CD8-positive, alpha-beta memory T cell (primary cell): ENCODE data around the gene DPH1. TPM values are rescaled to one million over a fixed set of nuclear protein-coding genes. Genes with fewer than 3 reads are reported as not detected.

Source experiments
- CTCF ChIA-PET: fragments of 350-600 bp; sonication (Branson Sonifier 250); formaldehyde crosslinking; loops from one replicate; lab custom pipeline; 2021; ENCODE audit warnings: antibody characterized with exemption; lab: Charles Lee
- POLR2A ChIA-PET: fragments of 350-600 bp; sonication (Branson Sonifier 250); formaldehyde crosslinking; loops from one replicate; lab custom pipeline; 2021; ENCODE audit warnings: antibody characterized with exemption; lab: Charles Lee
- DNase-seq, 5 donors: peaks; one replicate each; pipeline versions ENCODE4 v3.0.0 to v3.0.0-alpha.2; 2020 to 2022; ENCODE audit warnings: mixed read lengths in 1 of 5
- H3K27ac ChIP-seq: one replicate; pipeline ENCODE4 v1.7.0; 2013; ENCODE audit warnings: low read depth, mild to moderate bottlenecking, low read length, moderate library complexity
- H3K27me3 ChIP-seq: 2 replicates; pipeline ENCODE4 v1.7.0; 2013; ENCODE audit warnings: low read length, mild to moderate bottlenecking; ENCODE audit not compliant: insufficient read depth, poor library complexity, severe bottlenecking
- H3K36me3 ChIP-seq: 2 replicates; pipeline ENCODE4 v1.7.0; 2013; ENCODE audit warnings: mild to moderate bottlenecking, low read length, moderate library complexity; ENCODE audit not compliant: insufficient read depth
- H3K4me1 ChIP-seq: 2 replicates; pipeline ENCODE4 v1.7.0; 2013; ENCODE audit warnings: mild to moderate bottlenecking, low read length, moderate library complexity; ENCODE audit not compliant: insufficient read depth
- H3K4me3 ChIP-seq: 2 replicates; pipeline ENCODE4 v1.7.0; 2013; ENCODE audit warnings: mild to moderate bottlenecking, low read length
- H3K9me3 ChIP-seq: 2 replicates; pipeline ENCODE4 v1.7.0; 2013; ENCODE audit warnings: mild to moderate bottlenecking, low read length
- H3K27ac Mint-ChIP-seq, 8 donors: one replicate each; pipeline ENCODE4 v1.8.0; 2020 to 2021; ENCODE audit warnings: mixed read lengths in 8 of 8, mild to moderate bottlenecking in 6 of 8, inconsistent platforms in 3 of 8, moderate library complexity in 3 of 8
- H3K27me3 Mint-ChIP-seq, 2 donors: one replicate each; pipeline ENCODE4 v1.8.0; 2020 to 2021; ENCODE audit warnings: mixed read lengths in 2 of 2, mild to moderate bottlenecking in 1 of 2, moderate library complexity in 1 of 2
- H3K36me3 Mint-ChIP-seq, 3 donors: one replicate each; pipeline ENCODE4 v1.8.0; 2020 to 2021; ENCODE audit warnings: mixed read lengths in 3 of 3, inconsistent platforms in 1 of 3, mild to moderate bottlenecking in 1 of 3
- H3K4me1 Mint-ChIP-seq, 3 donors: one replicate each; pipeline ENCODE4 v1.8.0; 2020 to 2021; ENCODE audit warnings: mixed read lengths in 3 of 3, inconsistent platforms in 1 of 3, mild to moderate bottlenecking in 1 of 3
- H3K4me3 Mint-ChIP-seq, 7 donors: one replicate each; pipeline ENCODE4 v1.8.0; 2020 to 2021; ENCODE audit warnings: mixed read lengths in 7 of 7, mild to moderate bottlenecking in 6 of 7, moderate library complexity in 4 of 7, inconsistent platforms in 2 of 7
- H3K9me3 Mint-ChIP-seq, 5 donors: one replicate each; pipeline ENCODE4 v1.8.0; 2020 to 2022; ENCODE audit warnings: mixed read lengths in 5 of 5, mild to moderate bottlenecking in 3 of 5, moderate library complexity in 2 of 5, inconsistent platforms in 1 of 5
- polyA plus RNA-seq: library from polyadenylated mRNA; unstranded; fragments of 300-500 nt; fragmentation: Illumina TruSeq; gene quantifications from one replicate; pipeline ENCODE4 v1.2.3, GENCODE V29; 2021
- total RNA-seq, 2 experiments: library from RNA; stranded (reverse); gene quantifications; one replicate each; pipeline ENCODE4 v1.2.3, GENCODE V29; 2021

The DPH1 gene
- total and polyA plus RNA-seq, 3 experiments from 2014 or later: 33.2 to 43.8 (median 38.5) TPM

DNA sequence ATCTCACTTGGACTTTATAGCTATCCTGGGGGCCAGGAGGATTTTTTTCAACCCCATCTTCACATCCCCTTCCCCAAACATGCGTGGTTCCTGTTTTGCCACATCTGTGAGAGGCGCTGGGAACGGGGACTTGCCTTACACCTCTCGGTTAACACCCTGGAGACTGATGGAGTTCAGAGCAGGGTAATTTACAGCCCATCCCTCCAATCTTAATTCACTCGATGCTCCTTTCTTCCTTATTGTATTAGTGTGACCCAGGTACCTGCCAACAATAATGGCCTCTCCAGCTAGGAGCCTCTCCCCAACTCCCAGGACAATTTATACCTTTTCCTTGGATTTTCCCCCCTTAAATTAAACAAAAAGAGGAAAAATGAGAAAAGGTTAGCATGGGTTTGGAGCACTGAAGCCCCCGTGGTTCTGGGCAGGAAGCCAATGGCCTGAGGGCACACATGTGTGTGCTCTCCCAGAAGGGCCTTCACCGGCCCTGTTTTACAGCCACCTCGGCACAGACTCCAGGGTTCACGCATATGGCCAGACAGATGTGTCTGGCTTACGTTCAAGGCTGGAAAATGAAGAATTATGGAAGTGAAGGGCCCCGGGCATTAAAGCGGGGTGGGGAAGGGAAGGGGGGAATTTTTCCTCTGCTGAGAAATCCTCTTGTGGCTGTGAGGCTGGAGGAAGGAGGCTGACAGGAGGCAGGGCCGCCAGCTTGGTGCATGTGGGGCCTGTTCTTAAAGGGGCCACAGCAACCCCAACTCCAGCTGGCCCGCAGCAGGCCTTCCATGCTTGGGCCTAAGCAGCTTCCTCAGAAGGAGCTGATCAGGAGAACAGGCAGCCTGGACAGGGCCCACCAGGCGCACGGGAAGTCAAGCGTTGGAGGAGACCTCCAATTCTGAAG lies 46.4 kb downstream of the DPH1 start:
- Mint-ChIP-seq H3K27ac (peak overlapping the region in 1 of 8 donors; percentile 33), H3K36me3 (peaks cover 4 to 72% (median 37%) of the 10 kb centered on the region in 3 donors), H3K4me3 (no peak overlapping the region), H3K9me3 (no peaks in the 10 kb centered on the region), H3K27me3 (no peaks in the 10 kb centered on the region), H3K4me1 (peaks cover 2 to 22% (median 5%) of the 10 kb centered on the region in 3 donors)
- Histone ChIP-seq H3K9me3 (no peaks in the 10 kb centered on the region), H3K36me3 (peaks cover 22% of the 10 kb centered on the region), H3K4me1 (no peaks in the 10 kb centered on the region), H3K4me3 (no peak overlapping the region), H3K27me3 (no peaks in the 10 kb centered on the region), H3K27ac (no peak overlapping the region)
- CTCF ChIA-PET: interaction anchor here (0.6 to 2.3 kb wide), 4 partner anchors 12 to 169 kb away, joined by 3 to 6 read pairs (median 5); no protein-coding TSS in a partner anchor
- POLR2A ChIA-PET: interaction anchor here (1.0 kb wide), 1 partner anchor 13 kb away, joined by 5 read pairs; no protein-coding TSS in a partner anchor
- DNase-seq: peak in 1 of 5 donors; percentile 26

DNA sequence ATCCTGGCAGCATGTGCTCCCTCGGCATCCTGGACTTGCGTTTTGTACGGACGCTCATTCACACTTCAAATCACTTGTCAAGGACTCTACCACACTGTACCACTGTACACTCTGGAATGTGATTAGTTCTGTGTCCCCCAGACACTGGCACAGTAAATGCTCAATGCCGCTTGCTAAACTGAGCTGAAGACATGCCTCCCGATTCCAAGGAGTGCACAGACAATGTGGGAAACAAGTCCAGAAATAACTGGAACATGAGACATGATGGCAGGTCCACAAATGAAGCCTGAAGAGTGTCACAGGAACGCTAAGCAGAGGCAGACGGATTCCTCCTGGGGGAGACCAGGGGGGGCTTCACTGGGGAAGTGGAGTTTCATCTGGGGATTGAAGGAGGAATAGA lies 47.1 kb downstream of the DPH1 start:
- Histone ChIP-seq H3K9me3 (no peaks in the 10 kb centered on the region), H3K36me3 (peaks cover 26% of the 10 kb centered on the region), H3K27me3 (no peaks in the 10 kb centered on the region), H3K4me3 (no peak overlapping the region), H3K4me1 (no peaks in the 10 kb centered on the region), H3K27ac (no peak overlapping the region)
- POLR2A ChIA-PET: no interaction called here
- Mint-ChIP-seq H3K4me3 (no peak overlapping the region), H3K36me3 (peaks cover 4 to 73% (median 43%) of the 10 kb centered on the region in 3 donors), H3K27ac (no peak overlapping the region), H3K4me1 (peaks cover 6 to 24% (median 10%) of the 10 kb centered on the region in 3 donors), H3K9me3 (no peaks in the 10 kb centered on the region), H3K27me3 (no peaks in the 10 kb centered on the region)
- CTCF ChIA-PET: interaction anchor here (1.4 to 1.5 kb wide), 2 partner anchors 12 to 13 kb away, joined by 4 to 6 read pairs; no protein-coding TSS in a partner anchor
- DNase-seq: peak in 1 of 5 donors; percentile 22

GRCh38 chr17:2081564-2081963 lies 51.6 kb downstream of the DPH1 start:
- H3K9me3 ChIP-seq: no peaks in the 10 kb centered on the region
- DNase-seq: no peak
- Mint-ChIP-seq H3K9me3 (no peaks in the 10 kb centered on the region), H3K36me3 (peaks cover 4 to 82% (median 38%) of the 10 kb centered on the region in 3 donors), H3K27me3 (no peaks in the 10 kb centered on the region), H3K4me1 (peaks cover 9 to 52% (median 28%) of the 10 kb centered on the region in 3 donors), H3K4me3 (peak overlapping the region in 1 of 7 donors; percentile 19), H3K27ac (peak overlapping the region in 7 of 8 donors; percentile 5 to 96 (median 72))
- H3K4me3 ChIP-seq: no peak overlapping the region
- ChIA-PET CTCF (interaction anchor here (1.0 to 3.1 kb wide), 3 partner anchors 8 to 27 kb away, joined by 3 to 13 read pairs (median 9); partner anchors contain the start of gene HIC1), POLR2A (interaction anchor here (0.5 to 1.2 kb wide), 3 partner anchors 11 to 36 kb away, joined by 3 to 5 read pairs (median 4); no protein-coding TSS in a partner anchor)
- H3K4me1 ChIP-seq: no peaks in the 10 kb centered on the region
- H3K27ac ChIP-seq: no peak overlapping the region
- no peaks in the 10 kb centered on the region for H3K27me3 ChIP-seq
- peaks cover 31% of the 10 kb centered on the region for H3K36me3 ChIP-seq

- Histone ChIP-seq H3K9me3 (no peaks in the 10 kb centered on the region), H3K27ac (no peak overlapping the region), H3K36me3 (peaks cover 26% of the 10 kb centered on the region), H3K4me1 (peaks cover 3% of the 10 kb centered on the region), H3K27me3 (no peaks in the 10 kb centered on the region), H3K4me3 (no peak overlapping the region)
- CTCF ChIA-PET: interaction anchor here (1.0 to 3.1 kb wide), 6 partner anchors 8 to 56 kb away, joined by 3 to 13 read pairs (median 5); partner anchors contain the start of gene HIC1
- Mint-ChIP-seq H3K4me3 (peak overlapping the region in 1 of 7 donors; percentile 19), H3K9me3 (no peaks in the 10 kb centered on the region), H3K36me3 (peaks cover 4 to 82% (median 37%) of the 10 kb centered on the region in 3 donors), H3K27me3 (no peaks in the 10 kb centered on the region), H3K27ac (peak overlapping the region in 7 of 8 donors; percentile 5 to 96 (median 65)), H3K4me1 (peaks cover 12 to 58% (median 35%) of the 10 kb centered on the region in 3 donors)
- no peak for DNase-seq
- POLR2A ChIA-PET: interaction anchor here (0.5 to 1.2 kb wide), 3 partner anchors 26 to 41 kb away, joined by 3 to 5 read pairs (median 4); no protein-coding TSS in a partner anchor
Measured at GRCh38 chr17:2082003-2082781, 52.2 kb downstream of the DPH1 start.

DNA sequence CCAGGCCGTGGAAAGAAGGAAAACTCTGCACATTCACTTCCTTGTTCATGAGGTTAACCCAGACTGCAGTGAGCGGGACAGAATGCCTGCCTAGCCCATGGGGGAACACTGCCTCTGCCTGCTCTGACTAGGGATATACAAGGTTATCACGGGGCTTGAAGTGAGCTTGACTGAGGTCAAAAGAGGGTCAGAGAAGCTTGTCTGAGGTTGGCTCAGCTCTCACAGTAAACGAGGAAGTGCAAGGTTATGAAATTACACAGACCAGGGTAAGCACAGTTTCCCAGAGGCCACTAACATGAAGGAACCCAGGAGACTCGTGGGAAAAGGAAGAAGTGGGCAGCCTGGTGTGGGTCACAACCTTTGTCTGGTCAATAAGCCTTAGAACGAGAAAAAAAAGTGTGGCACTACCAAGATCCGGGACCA lies 53.7 kb downstream of the DPH1 start:
- no peak for DNase-seq
- H3K4me1 ChIP-seq: peaks cover 17% of the 10 kb centered on the region
- peak overlapping the region in 5 of 8 donors; percentile 29 to 89 (median 79) for H3K27ac Mint-ChIP-seq
- CTCF ChIA-PET: interaction anchor here (0.8 to 1.7 kb wide), 5 partner anchors 11 to 29 kb away, joined by 3 to 6 read pairs (median 3); partner anchors contain the start of gene HIC1
- no peaks in the 10 kb centered on the region for H3K9me3 ChIP-seq
- POLR2A ChIA-PET: no interaction called here
- peaks cover 14% of the 10 kb centered on the region for H3K36me3 ChIP-seq
- H3K27ac ChIP-seq: no peak overlapping the region
- H3K27me3 ChIP-seq: no peaks in the 10 kb centered on the region
- peak overlapping the region in 1 of 7 donors; percentile 9 for H3K4me3 Mint-ChIP-seq
- peaks cover 24 to 73% (median 48%) of the 10 kb centered on the region in 3 donors for H3K4me1 Mint-ChIP-seq
- H3K9me3 Mint-ChIP-seq: no peaks in the 10 kb centered on the region
- H3K27me3 Mint-ChIP-seq: no peaks in the 10 kb centered on the region
- peaks cover under 1 to 69% (median 27%) of the 10 kb centered on the region in 3 donors for H3K36me3 Mint-ChIP-seq
- H3K4me3 ChIP-seq: no peak overlapping the region

GRCh38 chr17:2084036-2084765 lies 54.2 kb downstream of the DPH1 start:
- Histone ChIP-seq H3K27me3 (no peaks in the 10 kb centered on the region), H3K27ac (no peak overlapping the region), H3K36me3 (peaks cover 13% of the 10 kb centered on the region), H3K9me3 (no peaks in the 10 kb centered on the region), H3K4me1 (peaks cover 23% of the 10 kb centered on the region), H3K4me3 (no peak overlapping the region)
- no peaks in the 10 kb centered on the region for H3K27me3 Mint-ChIP-seq
- CTCF ChIA-PET: interaction anchor here (0.8 to 1.7 kb wide), 5 partner anchors 11 to 29 kb away, joined by 3 to 6 read pairs (median 3); partner anchors contain the start of gene HIC1
- H3K4me1 Mint-ChIP-seq: peaks cover 30 to 78% (median 54%) of the 10 kb centered on the region in 3 donors
- POLR2A ChIA-PET: no interaction called here
- H3K27ac Mint-ChIP-seq: peak overlapping the region in 5 of 8 donors; percentile 25 to 85 (median 69)
- no peak for DNase-seq
- H3K4me3 Mint-ChIP-seq: no peak overlapping the region
- no peaks in the 10 kb centered on the region for H3K9me3 Mint-ChIP-seq
- peaks cover 0 to 64% (median 24%) of the 10 kb centered on the region in 3 donors for H3K36me3 Mint-ChIP-seq
